Psoas muscle (tissue), 8 donors: ENCODE data around the gene PRR3. TPM values are rescaled to one million over a fixed set of nuclear protein-coding genes. Genes with fewer than 3 reads are reported as not detected.
A peak's percentile ranks its signal among the peaks of the same experiment; 100 is the strongest.

Experiments
- ATAC-seq, 4 donors: fragments of 200-7000 bp; cut with Tn5 transposase; one replicate each; pipeline ENCODE4 v1.9.1; 2020; ENCODE audit warnings: moderate library complexity in 3 of 4, mild to moderate bottlenecking in 2 of 4
- DNase-seq, 2 donors: peaks; one replicate each; pipeline ENCODE4 v3.0.0-alpha.2; 2020
- H3K27ac ChIP-seq: fragments of 200-600 bp; one replicate; pipeline ENCODE4 v1.8.0; 2022
- H3K27me3 ChIP-seq, 3 donors: fragments of 200-600 bp in 1 of 3; one replicate each; pipeline versions ENCODE4 v1.6.1 to v1.8.0; 2013 to 2022; ENCODE audit warnings: low read length in 2 of 3, mild to moderate bottlenecking in 2 of 3, moderate library complexity in 1 of 3; ENCODE audit not compliant: insufficient read depth in 3 of 3
- H3K36me3 ChIP-seq, 2 donors: fragments of 200-600 bp in 1 of 2; one replicate each; pipeline versions ENCODE4 v1.6.1 to v1.8.0; 2013 to 2022; ENCODE audit warnings: low read depth in 1 of 2, mild to moderate bottlenecking in 1 of 2, moderate library complexity in 1 of 2; ENCODE audit not compliant: insufficient read depth in 1 of 2
- H3K4me1 ChIP-seq: fragments of 200-600 bp; one replicate; pipeline ENCODE4 v1.8.0; 2022
- H3K4me3 ChIP-seq: fragments of 200-600 bp; one replicate; pipeline ENCODE4 v1.8.0; 2022; ENCODE audit warnings: mild to moderate bottlenecking
- H3K9me3 ChIP-seq: fragments of 200-600 bp; one replicate; pipeline ENCODE4 v1.8.0; 2022
- CTCF ChIP-seq: fragments of 200-600 bp; IDR thresholded peaks from one replicate; pipeline ENCODE4 v1.8.0; 2022; ENCODE audit warnings: antibody characterized with exemption
- WGBS, 3 donors: extraction: QIAGEN DNeasy Blood & Tissue Kit; methylation state at CpG; one replicate each; pipeline versions ENCODE4 v1.1.6 to v1.1.7; 2013; 5-methylcytosine and 5-hydroxymethylcytosine counted together
- intact Hi-C, 2 donors: fragments of 100-400 bp; cut with DNase I; formaldehyde crosslinking; loops; one replicate each; pipeline versions ENCODE4 v1.11.0 to v1.14.2; 2022
- polyA plus RNA-seq, 3 donors: library from polyadenylated mRNA; stranded (reverse); fragments of 200-250 nt; gene quantifications; one replicate each; pipeline ENCODE4 v1.2.3, GENCODE V29; 2013
- total RNA-seq, 4 donors: library from RNA; stranded (reverse); fragmentation: NEBNext Ultra II Directional in 2 of 4; extraction: Animal tissue kit (Norgen Biotek cat#: 25700) in 2 of 4; gene quantifications; one replicate each; pipeline versions ENCODE4 v1.2.1 to v1.2.4, GENCODE V29; 2021 to 2023
- donor health status: healthy with polysubstance abuse.
- donor health status: DM: no; HTN: no; CAD: no; lungs with moderate emphysema.
- donor health status: Bipolar disorder and iron deficiency.
- donor health status: healthy.
- donor health status: DM: yes; HTN: yes; CAD: no.
- donor health status: DM: no; HTN: no; CAD: no.
- donor health status: DM: no; HTN: no; CAD: no.
- donor health status: DM: yes; HTN: yes; CAD: no.

PRR3 gene
- total and polyA plus RNA-seq, 7 donors, result 1.5 to 5.1 (median 2.3) TPM

GRCh38 chr6:30570263-30570662 is 13.2 kb downstream of the PRR3 start:
- intact Hi-C loops, result loop anchor here in 1 of 2 donors (2.0 to 5.0 kb wide), 2 partner anchors 13 to 107 kb away; partner anchors contain the start of genes GNL1 and PRR3
- TF ChIP-seq CTCF, result no peak
- no peak for DNase-seq
- H3K4me1 ChIP-seq, result peaks cover 32% of the 10 kb centered on the region
- no peaks in the 10 kb centered on the region for H3K9me3 ChIP-seq
- WGBS, 3 donors, result 72 to 86% (median 77%) methylated on average over 1 of the region's 1 CpG
- H3K36me3 ChIP-seq, result peaks cover 0 to 15% of the 10 kb centered on the region in 2 donors
- H3K4me3 ChIP-seq, result peak overlapping the region; percentile 81
- peak overlapping the region; percentile 95 for H3K27ac ChIP-seq
- no peak for ATAC-seq
- H3K27me3 ChIP-seq, result no peaks in the 10 kb centered on the region

GRCh38 chr6:30570740-30571074 is 13.6 kb downstream of the PRR3 start:
- ATAC-seq (peak; percentile 21 to 57 (median 35)), DNase-seq (no peak)
- Histone ChIP-seq H3K9me3 (no peaks in the 10 kb centered on the region), H3K36me3 (peaks cover 0 to 19% of the 10 kb centered on the region in 2 donors), H3K4me1 (peaks cover 32% of the 10 kb centered on the region), H3K4me3 (peak overlapping the region; percentile 81), H3K27ac (peak overlapping the region; percentile 95), H3K27me3 (no peaks in the 10 kb centered on the region)
- 0 to 1% (median 0%) methylated on average over 18 of the region's 18 CpGs for WGBS, 3 donors
- no peak for TF ChIP-seq CTCF
- intact Hi-C loops, result loop anchor here in 1 of 2 donors (2.0 to 5.0 kb wide), 2 partner anchors 14 to 107 kb away; partner anchors contain the start of genes GNL1 and PRR3

- intact Hi-C loops, result loop anchor here in 1 of 2 donors (2.0 to 5.0 kb wide), 2 partner anchors 14 to 106 kb away; partner anchors contain the start of genes GNL1 and PRR3
- no peak for TF ChIP-seq CTCF
- H3K36me3 ChIP-seq, result peaks cover 0 to 23% of the 10 kb centered on the region in 2 donors
- ATAC-seq (peak; percentile 99), DNase-seq (peak; percentile 99 to 100)
- H3K27me3 ChIP-seq, result no peaks in the 10 kb centered on the region
- no peaks in the 10 kb centered on the region for H3K9me3 ChIP-seq
- peak within 1 kb of the TSS; percentile 95 for H3K27ac ChIP-seq
- WGBS, 3 donors, result 0 to 1% (median 0%) methylated on average over 55 to 59 of the region's 59 CpGs
- H3K4me3 ChIP-seq, result peak within 1 kb of the TSS; percentile 81
- H3K4me1 ChIP-seq, result peaks cover 32% of the 10 kb centered on the region
These were observed 14.1 kb downstream of the PRR3 start, which contains the start of gene ABCF1 for GRCh38 chr6:30571075-30571761. Gene ABCF1, plus strand, starts transcription at chr6:30571442. Its CDS starts 46 bp downstream, at chr6:30571488.

- no peak for TF ChIP-seq CTCF
- WGBS, 3 donors, result 0 to 1% (median 0%) methylated on average over 8 of the region's 8 CpGs
- intact Hi-C loops, result loop anchor here in 1 of 2 donors (2.0 to 5.0 kb wide), 2 partner anchors 15 to 106 kb away; partner anchors contain the start of genes GNL1 and PRR3
- Histone ChIP-seq H3K27me3 (no peaks in the 10 kb centered on the region), H3K27ac (peak overlapping the region; percentile 95), H3K4me1 (peaks cover 32% of the 10 kb centered on the region), H3K4me3 (peak overlapping the region; percentile 81), H3K36me3 (peaks cover 3 to 29% of the 10 kb centered on the region in 2 donors), H3K9me3 (no peaks in the 10 kb centered on the region)
- ATAC-seq (peak in 1 of 4 donors; percentile 11), DNase-seq (no peak)
These were observed 14.6 kb downstream of the PRR3 start for GRCh38 chr6:30571762-30572082.
